ENCODE results near the gene PRLR.

The PRLR gene

GRCh38 chr5:35133186-35133585 lies 97.1 kb downstream of the PRLR start:
- TF ChIP-seq, protein P1, sequence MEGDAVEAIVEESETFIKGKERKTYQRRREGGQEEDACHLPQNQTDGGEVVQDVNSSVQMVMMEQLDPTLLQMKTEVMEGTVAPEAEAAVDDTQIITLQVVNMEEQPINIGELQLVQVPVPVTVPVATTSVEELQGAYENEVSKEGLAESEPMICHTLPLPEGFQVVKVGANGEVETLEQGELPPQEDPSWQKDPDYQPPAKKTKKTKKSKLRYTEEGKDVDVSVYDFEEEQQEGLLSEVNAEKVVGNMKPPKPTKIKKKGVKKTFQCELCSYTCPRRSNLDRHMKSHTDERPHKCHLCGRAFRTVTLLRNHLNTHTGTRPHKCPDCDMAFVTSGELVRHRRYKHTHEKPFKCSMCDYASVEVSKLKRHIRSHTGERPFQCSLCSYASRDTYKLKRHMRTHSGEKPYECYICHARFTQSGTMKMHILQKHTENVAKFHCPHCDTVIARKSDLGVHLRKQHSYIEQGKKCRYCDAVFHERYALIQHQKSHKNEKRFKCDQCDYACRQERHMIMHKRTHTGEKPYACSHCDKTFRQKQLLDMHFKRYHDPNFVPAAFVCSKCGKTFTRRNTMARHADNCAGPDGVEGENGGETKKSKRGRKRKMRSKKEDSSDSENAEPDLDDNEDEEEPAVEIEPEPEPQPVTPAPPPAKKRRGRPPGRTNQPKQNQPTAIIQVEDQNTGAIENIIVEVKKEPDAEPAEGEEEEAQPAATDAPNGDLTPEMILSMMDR (IDR thresholded peaks at IDR 0.05; ENCODE audit: extremely low read depth, insufficient read depth, missing control alignments) = no peak
- DNase-seq (ENCODE audit: low spot score) = no peak
- in situ Hi-C loops (cut with MboI; ENCODE audit: low pct_unique_long_range_greater_than_20kb, low sequenced_read_pairs, unreplicated experiment) = no loop called here

DNA sequence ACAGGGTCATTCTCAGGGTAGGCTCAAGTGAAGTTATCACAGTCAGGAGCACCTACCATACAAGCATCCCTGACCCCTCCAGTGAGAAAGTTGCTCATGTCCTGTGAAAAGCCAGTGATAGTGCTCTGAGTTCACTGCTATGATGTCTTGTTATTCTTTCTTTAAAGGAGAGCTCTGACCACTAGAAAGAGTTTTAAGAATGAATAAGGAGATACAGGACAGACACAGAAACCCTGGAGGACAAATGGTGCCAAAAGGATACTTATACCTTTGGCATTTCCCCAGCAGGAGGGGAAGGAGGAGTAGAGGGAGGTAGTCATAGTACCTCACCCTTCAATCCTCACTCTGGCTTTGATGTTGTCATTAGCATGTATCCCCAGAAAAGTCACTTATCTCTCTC lies 98.6 kb downstream of the PRLR start:
- TF ChIP-seq, protein P1 (IDR thresholded peaks at IDR 0.05; ENCODE audit: extremely low read depth, insufficient read depth, missing control alignments) = no peak
- DNase-seq (ENCODE audit: low spot score) = no peak
- in situ Hi-C loops (cut with MboI; ENCODE audit: low pct_unique_long_range_greater_than_20kb, low sequenced_read_pairs, unreplicated experiment) = no loop called here

GRCh38 chr5:35129921-35130485 lies 100.3 kb downstream of the PRLR start:
- TF ChIP-seq, protein P1 (IDR thresholded peaks at IDR 0.05; ENCODE audit: extremely low read depth, insufficient read depth, missing control alignments) = no peak
- DNase-seq (ENCODE audit: low spot score) = peak; percentile 5
- in situ Hi-C loops (cut with MboI; ENCODE audit: low pct_unique_long_range_greater_than_20kb, low sequenced_read_pairs, unreplicated experiment) = no loop called here

GRCh38 chr5:35129276-35129675 lies 101.0 kb downstream of the PRLR start:
- in situ Hi-C loops (cut with MboI; ENCODE audit: low pct_unique_long_range_greater_than_20kb, low sequenced_read_pairs, unreplicated experiment) = no loop called here
- TF ChIP-seq, protein P1 (IDR thresholded peaks at IDR 0.05; ENCODE audit: extremely low read depth, insufficient read depth, missing control alignments) = no peak
- DNase-seq (ENCODE audit: low spot score) = no peak

DNA sequence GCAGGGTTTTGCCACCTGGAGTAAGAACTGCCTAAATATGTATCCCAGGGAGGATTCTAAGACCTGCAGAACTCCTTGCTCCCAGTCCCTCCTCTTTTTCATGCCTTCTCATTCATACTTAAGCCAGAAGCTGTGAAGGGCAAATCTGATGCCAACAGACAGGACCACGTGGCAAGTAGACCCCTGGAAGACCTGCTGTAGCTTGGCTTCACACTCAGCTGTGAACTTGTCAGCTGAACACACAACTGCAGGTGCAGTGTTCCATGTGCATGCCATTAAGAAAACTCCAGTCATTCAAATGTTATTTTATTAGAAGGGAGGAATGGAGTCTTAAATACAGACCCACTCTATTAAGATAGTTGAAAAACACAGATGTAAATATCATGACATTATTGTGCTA lies 103.3 kb downstream of the PRLR start:
- no peak for DNase-seq (ENCODE audit: low spot score)
- in situ Hi-C loops (cut with MboI; ENCODE audit: low pct_unique_long_range_greater_than_20kb, low sequenced_read_pairs, unreplicated experiment) = no loop called here
- TF ChIP-seq, protein P1 (IDR thresholded peaks at IDR 0.05; ENCODE audit: extremely low read depth, insufficient read depth, missing control alignments) = no peak

DNA sequence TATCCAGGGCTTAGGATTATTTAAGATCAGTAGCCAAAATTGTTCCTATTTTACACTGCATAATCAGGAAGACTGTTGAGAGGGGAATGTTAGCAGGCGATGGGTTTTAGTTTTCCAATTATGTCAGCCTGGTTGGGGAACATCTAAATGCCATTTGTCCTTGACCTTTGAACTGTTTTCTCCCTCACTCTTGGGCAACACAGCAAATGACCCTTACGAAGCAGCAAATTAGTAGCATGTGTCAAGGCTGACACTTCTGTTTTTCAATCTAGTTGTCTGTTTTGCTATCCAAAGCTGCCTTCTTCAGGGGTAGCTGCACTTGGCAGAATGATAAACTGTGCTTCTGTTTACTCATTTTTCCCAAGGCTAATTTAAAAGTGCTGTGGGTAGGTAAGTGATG lies 104.5 kb downstream of the PRLR start:
- no peak for DNase-seq (ENCODE audit: low spot score)
- in situ Hi-C loops (cut with MboI; ENCODE audit: low pct_unique_long_range_greater_than_20kb, low sequenced_read_pairs, unreplicated experiment) = no loop called here
- TF ChIP-seq, protein P1 (IDR thresholded peaks at IDR 0.05; ENCODE audit: extremely low read depth, insufficient read depth, missing control alignments) = no peak

GRCh38 chr5:35124932-35125331 lies 105.4 kb downstream of the PRLR start:
- in situ Hi-C loops (cut with MboI; ENCODE audit: low pct_unique_long_range_greater_than_20kb, low sequenced_read_pairs, unreplicated experiment) = no loop called here
- no peak for DNase-seq (ENCODE audit: low spot score)
- TF ChIP-seq, protein P1 (IDR thresholded peaks at IDR 0.05; ENCODE audit: extremely low read depth, insufficient read depth, missing control alignments) = no peak

Data from GM13977 (cell line).